IMR-90 (cell line): Measurements from ENCODE around the gene SPTLC1.

Source experiments
- BHLHE40 ChIP-seq: fragments of 150-350 bp; IDR thresholded peaks from 2 replicates; pipeline ENCODE4 v1.6.1; 2016; ENCODE audit warnings: mild to moderate bottlenecking, low read depth, low read length
- CEBPB ChIP-seq: IDR thresholded peaks from 2 replicates; pipeline ENCODE4 v1.6.1; 2012; ENCODE audit warnings: low read depth, low read length, improper control_type of control experiment
- USF2 ChIP-seq: fragments of 150-350 bp; IDR thresholded peaks from 2 replicates; pipeline ENCODE4 v1.6.1; 2017; ENCODE audit warnings: mild to moderate bottlenecking, antibody characterized with exemption, low read length, low read depth
- TF ChIP-seq, protein P1 (sequence below): conservative IDR thresholded peaks from 2 replicates; pipeline ENCODE4 v1.5.1; 2012; ENCODE audit warnings: mild to moderate bottlenecking, low read depth, low read length, improper control_type of control experiment

DNA sequence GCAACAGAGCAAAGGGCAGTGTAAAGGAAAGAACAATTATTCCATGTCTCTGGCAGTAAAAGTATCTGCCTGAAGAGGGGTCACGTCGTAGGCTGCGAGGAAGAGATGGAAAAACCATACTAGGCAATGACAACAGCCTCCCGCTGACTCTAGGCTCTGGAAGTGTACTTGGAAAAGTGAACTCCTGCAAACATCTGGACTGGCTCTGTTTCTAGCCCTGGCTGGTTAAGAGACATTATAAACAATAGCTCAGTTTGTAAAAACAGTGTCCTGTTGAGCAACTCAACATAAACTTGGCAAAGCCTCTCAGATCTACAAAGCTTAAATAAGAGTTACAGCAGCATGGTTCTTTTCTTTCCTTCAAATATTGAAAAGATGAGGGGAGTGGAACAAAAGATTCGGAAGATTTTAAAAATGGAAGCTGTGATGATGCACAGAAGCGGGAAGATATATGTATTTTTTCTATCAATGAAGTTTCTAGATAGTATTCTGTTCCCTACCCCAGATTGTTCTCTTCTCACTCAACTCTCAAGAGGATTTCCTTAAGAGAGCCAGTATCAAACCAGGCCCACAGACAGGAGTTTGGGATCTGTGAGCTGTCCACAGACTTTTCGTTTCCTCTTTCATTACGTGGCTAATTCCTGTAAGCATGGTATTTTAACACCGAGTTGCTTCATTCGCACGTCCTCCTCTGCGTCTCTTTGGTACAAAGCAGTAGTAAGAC is 79.4 kb downstream of the SPTLC1 start:
- TF ChIP-seq, protein P1, sequence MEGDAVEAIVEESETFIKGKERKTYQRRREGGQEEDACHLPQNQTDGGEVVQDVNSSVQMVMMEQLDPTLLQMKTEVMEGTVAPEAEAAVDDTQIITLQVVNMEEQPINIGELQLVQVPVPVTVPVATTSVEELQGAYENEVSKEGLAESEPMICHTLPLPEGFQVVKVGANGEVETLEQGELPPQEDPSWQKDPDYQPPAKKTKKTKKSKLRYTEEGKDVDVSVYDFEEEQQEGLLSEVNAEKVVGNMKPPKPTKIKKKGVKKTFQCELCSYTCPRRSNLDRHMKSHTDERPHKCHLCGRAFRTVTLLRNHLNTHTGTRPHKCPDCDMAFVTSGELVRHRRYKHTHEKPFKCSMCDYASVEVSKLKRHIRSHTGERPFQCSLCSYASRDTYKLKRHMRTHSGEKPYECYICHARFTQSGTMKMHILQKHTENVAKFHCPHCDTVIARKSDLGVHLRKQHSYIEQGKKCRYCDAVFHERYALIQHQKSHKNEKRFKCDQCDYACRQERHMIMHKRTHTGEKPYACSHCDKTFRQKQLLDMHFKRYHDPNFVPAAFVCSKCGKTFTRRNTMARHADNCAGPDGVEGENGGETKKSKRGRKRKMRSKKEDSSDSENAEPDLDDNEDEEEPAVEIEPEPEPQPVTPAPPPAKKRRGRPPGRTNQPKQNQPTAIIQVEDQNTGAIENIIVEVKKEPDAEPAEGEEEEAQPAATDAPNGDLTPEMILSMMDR: no peak
- no peak for TF ChIP-seq USF2
- no peak for TF ChIP-seq BHLHE40
- TF ChIP-seq CEBPB: peak; percentile 92
